Left renal pelvis (tissue), 4 donors: ENCODE results near the gene ZGRF1. TPM values are rescaled to one million over a fixed set of nuclear protein-coding genes. Genes with fewer than 3 reads are reported as not detected.
"Not testable (repeated sequence)": the region's sequence is repeated elsewhere in the genome, so short reads cannot be mapped to it uniquely, and the experiment has no call there.

Experiments used
- DNase-seq, 4 donors: peaks; one replicate each; pipeline ENCODE4 v3.0.0-alpha.2; 2013; ENCODE audit warnings: low read depth in 4 of 4, low spot score in 3 of 4
- polyA plus RNA-seq, 4 donors: library from polyadenylated mRNA; unstranded; fragments of 120-200 nt; gene quantifications; one replicate each; pipeline ENCODE4 v1.2.1, GENCODE V29; 2013; ENCODE audit not compliant: insufficient read length in 4 of 4

The ZGRF1 gene
- polyA plus RNA-seq, 4 donors, result 12.4 to 16.8 (median 15.0) TPM

GRCh38 chr4:112562254-112562879 lies 74.3 kb downstream of the ZGRF1 start:
- no peak for DNase-seq

GRCh38 chr4:112560084-112560483 lies 76.6 kb downstream of the ZGRF1 start:
- no peak for DNase-seq

GRCh38 chr4:112559053-112559452 lies 77.7 kb downstream of the ZGRF1 start:
- DNase-seq, result no peak

DNA sequence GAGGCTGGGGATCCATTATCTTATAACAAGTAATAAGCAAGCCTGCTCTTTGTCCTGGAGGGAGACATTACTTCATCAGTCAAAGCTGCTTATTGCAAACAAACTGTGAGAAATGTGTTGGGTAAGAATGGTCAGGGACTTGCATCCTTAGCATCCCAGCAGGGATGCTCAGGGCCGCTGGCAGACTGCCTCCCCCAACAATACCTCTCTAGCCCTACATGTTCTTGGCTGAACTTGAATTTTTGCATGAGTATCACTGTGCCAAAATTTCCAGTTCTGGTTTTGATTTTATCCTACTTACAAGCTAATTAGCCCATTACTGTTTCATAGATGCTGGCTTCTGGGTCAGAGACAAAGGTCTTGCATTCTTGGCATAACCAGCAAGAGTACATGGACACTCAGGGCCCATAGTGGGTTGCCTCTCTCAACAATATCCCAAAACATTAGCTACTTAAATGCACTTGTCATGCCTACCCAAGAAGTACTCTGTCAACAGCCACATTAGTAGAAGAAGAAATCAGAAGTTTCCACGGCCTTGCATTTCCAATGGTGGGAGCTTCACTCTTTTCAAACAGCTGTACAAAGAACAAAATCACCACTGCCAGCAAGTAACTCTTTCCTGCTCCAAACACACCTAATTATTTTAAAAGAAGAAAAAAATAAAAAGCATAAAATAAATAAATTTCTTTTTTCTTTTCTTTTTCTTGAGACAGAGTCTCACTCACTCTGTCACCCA lies 78.9 kb downstream of the ZGRF1 start:
- no peak for DNase-seq

DNA sequence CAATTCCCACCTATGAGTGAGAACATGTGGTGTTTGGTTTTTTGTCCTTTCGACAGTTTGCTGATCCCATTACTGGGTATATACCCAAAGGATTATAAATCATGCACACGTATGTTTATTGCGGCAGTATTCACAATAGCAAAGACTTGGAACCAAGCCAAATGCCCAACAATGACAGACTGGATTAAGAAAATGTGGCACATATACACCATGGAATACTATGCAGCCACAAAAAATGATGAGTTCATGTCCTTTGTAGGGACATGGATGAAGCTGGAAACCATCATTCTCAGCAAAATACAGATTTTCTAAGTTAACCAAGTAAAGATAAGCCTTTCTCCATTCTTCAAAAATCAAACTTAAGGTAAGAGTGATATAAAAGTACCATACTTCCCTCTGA lies 82.4 kb downstream of the ZGRF1 start:
- DNase-seq, result not testable (repeated sequence)

GRCh38 chr4:112552668-112553067 lies 84.0 kb downstream of the ZGRF1 start:
- no peak for DNase-seq

DNA sequence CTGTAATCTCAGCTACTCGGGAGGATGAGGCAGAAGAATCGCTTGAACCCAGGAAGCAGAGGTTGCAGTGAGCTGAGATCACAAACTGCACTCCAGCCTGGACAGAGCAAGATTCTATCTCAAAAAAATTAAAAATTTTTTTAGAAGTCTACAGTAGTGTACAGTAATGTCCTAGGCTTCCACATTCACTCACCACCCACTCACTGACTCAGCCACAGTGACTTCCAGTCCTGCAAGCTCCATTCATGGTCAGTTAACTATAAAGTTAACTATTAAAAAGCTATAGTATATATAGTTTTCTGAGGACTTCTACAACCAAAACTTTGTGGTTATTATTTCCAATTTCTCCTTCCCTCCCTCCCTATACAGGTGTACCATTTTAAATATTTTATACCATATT lies 86.0 kb downstream of the ZGRF1 start:
- no peak for DNase-seq

DNA sequence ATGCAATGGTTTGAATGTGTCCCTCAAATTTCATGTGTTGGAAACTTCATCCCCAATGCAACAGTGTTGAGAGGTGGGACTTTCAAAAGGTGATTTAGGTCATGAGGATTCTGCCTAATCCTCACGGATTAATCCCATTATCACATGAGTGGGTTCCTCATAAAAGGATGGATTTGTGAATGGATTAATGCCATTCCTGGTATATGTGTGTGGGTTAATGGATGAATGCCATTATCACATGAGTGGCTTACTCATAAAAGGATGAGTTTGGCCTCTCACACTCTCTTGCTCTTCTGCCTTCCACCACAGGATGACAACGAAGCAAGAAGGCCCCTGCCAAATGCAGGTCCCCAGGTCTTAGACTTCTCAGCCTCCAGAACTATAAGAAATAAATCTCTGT lies 90.2 kb downstream of the ZGRF1 start:
- no peak for DNase-seq

DNA sequence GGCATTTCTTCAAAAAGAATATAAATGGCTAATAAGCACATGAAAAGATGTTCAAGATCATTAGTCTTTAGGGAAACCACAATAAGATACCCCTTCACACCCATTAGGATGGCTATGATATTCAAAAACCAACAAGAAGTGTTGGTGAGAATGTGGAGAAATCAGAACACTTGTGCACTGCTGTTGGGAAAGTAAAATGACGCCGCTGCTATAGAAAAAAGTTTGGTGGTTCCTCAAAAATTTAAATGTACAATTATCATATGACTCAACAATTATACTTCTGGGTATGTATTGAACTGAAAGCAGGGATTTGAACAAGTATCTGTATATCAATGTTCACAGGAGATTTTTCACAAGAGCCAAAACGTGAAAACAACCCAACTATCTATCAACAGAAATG lies 91.4 kb downstream of the ZGRF1 start:
- no peak for DNase-seq

GRCh38 chr4:112540695-112541094 lies 96.0 kb downstream of the ZGRF1 start:
- DNase-seq, result no peak

DNA sequence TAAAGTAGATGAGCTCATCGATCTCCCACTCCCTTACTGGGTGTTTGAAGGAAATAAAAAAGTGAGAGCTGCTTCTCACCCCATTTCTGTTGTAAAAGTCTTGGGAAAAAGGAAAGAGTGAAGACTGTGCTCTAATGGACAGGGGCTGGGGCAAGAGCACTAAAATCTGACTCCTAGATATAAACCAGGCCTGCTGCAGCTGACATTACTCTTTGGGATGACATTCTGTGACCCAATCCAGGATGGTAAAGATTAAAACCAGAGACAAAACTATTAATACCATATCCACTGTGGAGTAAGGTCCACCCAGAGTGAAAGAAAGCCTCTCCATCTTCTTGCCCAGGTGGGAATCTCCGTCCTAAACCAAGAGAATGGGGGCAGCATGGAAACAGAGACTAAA lies 100.6 kb downstream of the ZGRF1 start:
- no peak for DNase-seq

- DNase-seq, result no peak
Measured at GRCh38 chr4:112532267-112532666, 104.4 kb downstream of the ZGRF1 start.

DNA sequence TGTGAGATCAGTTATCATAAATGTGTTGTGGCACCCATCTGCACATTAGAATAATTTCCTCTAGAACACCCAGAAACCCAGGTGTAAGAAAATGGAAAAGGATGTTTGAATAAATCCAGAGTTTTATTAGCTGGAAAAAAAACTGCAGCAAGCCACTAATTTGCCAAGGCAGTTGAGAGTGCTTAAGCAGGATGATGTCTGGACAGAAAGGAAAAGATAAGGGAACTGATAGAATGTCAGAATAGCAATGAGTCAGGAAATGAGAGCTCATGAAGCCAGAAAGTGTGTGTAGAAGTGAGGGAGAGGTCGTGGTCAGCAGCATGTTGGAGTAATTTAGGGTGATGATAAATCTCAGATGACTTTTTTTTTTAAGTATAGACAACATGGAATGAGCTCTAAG lies 105.6 kb downstream of the ZGRF1 start:
- no peak for DNase-seq

DNA sequence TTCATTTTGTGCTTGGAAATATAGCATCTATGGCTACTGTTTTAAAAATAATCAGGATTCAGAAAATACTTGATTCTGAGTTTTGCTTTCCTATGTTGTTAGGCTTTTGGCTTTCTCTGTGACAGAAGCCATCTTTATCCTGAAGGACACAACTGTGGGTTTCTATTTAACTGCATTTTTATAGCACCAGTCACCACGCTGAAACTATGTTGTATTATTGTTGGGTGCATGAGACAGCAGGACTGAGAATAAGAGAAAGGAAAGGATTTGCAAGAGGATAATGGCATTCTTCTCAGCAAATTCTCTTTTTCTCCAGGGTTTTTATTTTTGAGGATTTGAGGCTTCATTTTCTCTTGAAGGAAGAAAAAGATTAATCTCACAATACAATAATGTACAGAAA lies 110.6 kb downstream of the ZGRF1 start:
- DNase-seq, result no peak

- DNase-seq, result no peak
Measured at GRCh38 chr4:112523764-112524505, 112.8 kb downstream of the ZGRF1 start.

DNA sequence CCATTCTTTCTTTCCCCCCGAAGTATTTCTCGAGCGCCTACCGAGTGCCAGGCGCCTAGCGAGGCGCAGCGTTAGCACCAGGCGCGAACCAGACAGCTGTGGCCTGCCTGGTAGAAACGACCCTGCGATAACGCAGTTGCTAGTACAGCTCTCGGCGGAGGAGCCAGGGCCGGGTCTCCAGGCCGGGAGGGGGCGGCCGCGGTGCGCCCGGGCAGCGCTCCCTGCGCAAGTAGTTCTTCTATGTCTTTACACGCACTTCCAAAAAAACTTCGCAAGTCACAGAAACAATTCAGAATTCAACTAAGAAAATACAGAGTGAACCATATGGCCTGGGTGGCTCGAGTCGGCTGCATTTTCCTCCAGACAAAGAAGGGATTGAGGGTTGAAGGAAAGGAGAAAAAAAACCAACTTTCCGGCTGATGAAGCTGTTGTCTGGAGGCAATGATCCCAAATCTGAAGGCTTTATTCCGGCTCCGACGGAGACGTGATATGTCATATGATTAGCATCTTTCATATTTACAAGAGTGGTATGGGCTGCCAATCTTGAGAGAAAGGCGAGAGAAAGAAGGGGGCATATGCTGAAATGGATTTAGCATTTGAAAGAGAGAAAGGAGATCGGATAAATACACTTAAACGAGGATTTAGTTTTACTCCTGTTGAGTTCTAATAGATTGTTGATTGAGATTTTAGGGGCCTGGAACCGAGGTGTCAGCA lies 113.5 kb downstream of the ZGRF1 start:
- no peak for DNase-seq

DNA sequence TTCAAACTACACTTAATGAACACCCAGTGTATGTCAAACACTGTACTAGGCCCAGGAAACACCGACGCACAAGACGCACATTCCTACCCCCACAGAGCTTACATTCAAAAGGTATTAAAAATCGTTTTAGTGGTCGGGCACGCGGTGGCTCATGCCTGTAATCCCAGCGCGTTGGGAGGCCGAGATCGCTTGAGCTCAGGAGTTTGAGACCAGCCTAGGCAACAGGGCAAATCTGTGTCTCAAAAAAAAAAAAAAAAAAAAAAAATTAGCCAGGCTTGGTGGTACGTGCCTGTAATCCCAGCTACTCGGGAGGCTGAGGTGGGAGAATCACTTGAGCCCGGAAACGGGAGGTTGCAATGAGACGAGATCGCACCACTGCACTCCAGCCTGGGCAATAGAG lies 114.3 kb downstream of the ZGRF1 start:
- DNase-seq, result not testable (repeated sequence)

- DNase-seq, result no peak
Measured at GRCh38 chr4:112521123-112522023, 115.3 kb downstream of the ZGRF1 start.

DNA sequence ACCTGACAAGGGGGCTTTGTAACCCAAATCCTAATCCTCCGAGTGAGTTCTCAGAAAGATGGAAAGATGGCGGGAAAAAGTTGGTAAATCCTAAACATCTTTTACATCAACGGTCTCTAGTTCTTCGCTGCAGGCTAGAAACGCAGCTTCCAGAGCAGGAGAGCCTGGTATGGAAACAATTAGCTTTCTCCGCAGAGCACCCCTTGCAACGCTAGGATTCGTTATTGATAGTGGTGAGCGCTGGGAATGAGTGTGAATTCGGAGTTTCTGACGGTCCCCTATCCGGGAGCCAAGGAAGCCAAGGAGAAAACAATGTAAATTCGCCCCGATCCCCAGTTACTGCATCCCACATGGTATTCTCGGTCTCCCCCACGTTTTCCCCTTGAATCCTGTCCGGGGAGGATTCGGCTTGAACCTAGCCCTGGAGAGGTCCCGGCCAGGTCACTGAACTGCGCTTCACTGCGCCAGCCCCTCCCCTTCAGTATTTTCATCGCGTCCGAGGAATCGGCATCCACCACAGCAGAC lies 116.0 kb downstream of the ZGRF1 start:
- no peak for DNase-seq
